GM12891 (cell line): ENCODE data around the gene DMBX1.

Experiments
- DNase-seq: peaks from one replicate; pipeline ENCODE4 v3.0.0; 2011; ENCODE audit warnings: low spot score; ENCODE audit not compliant: insufficient read length
- FAIRE-seq: peaks from 2 replicates; lab custom pipeline; 2011; peaks lifted over from hg19 to GRCh38; lab: Jason Lieb, UNC
- PAX5 ChIP-seq: IDR thresholded peaks from 2 replicates; pipeline ENCODE4 v1.6.1; 2011; ENCODE audit warnings: low read length, moderate library complexity, mild to moderate bottlenecking; ENCODE audit not compliant: insufficient read depth, severe bottlenecking
- POLR2A ChIP-seq: IDR thresholded peaks from 2 replicates; pipeline ENCODE4 v1.6.1; 2011; ENCODE audit warnings: low read depth, low read length, control low read depth
- POLR2AphosphoS5 ChIP-seq: IDR thresholded peaks from 2 replicates; pipeline ENCODE4 v1.6.1; 2011; ENCODE audit warnings: low read depth, low read length, control low read depth
- POU2F2 ChIP-seq: IDR thresholded peaks from 2 replicates; pipeline ENCODE4 v1.6.1; 2011; ENCODE audit warnings: low read depth, mild to moderate bottlenecking, control low read depth, low read length, moderate library complexity
- SPI1 ChIP-seq: IDR thresholded peaks from 2 replicates; pipeline ENCODE4 v1.6.1; 2011; ENCODE audit warnings: low read depth, low read length, control low read depth
- TAF1 ChIP-seq: IDR thresholded peaks from 2 replicates; pipeline ENCODE4 v1.6.1; 2011; ENCODE audit warnings: low read depth, low read length, control low read depth

The DMBX1 gene

DNA sequence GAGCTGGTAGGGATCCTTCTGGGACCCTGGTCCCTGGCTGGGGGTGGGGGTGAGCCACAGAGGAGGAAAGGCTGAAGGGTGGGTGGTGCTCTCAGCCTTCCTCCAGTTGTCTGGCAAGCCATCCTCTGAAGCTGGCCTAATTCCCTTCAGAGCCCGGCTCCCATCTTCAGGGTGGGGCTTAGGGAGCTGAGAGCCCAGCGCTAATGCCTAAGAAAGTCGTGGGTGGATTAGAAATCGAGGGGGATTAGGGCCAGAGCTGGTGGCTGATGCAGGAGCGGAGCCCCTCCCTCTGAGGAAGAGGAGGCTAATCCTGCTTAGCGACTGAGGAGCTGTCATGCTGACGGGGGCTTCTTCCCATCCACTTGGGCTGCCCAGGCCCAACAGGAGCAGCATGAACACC is 30.8 kb upstream of the DMBX1 start:
- DNase-seq, result no peak
- TF ChIP-seq POLR2A (no peak), POLR2AphosphoS5 (no peak), TAF1 (no peak), POU2F2 (no peak), PAX5 (no peak), SPI1 (no peak)
- FAIRE-seq, result no peak

DNA sequence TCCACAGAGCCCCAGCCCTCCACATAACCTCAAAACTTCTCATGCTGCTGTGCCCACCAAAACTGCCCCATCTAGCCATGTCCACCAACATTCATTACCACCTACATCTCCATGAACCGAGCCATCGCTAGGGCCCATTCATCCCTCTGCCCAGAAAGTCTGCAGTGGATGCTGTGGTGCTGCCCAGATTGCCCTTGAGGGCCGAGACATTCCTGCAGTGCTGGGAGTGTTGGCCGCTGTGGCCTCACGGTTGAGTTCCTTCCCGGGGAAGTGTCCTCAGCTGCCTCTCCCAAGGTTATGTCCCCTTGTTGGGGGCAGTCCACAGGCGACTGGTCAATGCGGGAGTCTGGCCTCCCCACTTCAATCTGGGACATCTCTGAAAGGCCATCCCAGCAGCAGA is 30.3 kb upstream of the DMBX1 start:
- no peak for TF ChIP-seq POLR2A
- TF ChIP-seq TAF1, result no peak
- no peak for TF ChIP-seq PAX5
- TF ChIP-seq POU2F2, result no peak
- TF ChIP-seq SPI1, result no peak
- no peak for TF ChIP-seq POLR2AphosphoS5
- FAIRE-seq (no peak), DNase-seq (no peak)

DNA sequence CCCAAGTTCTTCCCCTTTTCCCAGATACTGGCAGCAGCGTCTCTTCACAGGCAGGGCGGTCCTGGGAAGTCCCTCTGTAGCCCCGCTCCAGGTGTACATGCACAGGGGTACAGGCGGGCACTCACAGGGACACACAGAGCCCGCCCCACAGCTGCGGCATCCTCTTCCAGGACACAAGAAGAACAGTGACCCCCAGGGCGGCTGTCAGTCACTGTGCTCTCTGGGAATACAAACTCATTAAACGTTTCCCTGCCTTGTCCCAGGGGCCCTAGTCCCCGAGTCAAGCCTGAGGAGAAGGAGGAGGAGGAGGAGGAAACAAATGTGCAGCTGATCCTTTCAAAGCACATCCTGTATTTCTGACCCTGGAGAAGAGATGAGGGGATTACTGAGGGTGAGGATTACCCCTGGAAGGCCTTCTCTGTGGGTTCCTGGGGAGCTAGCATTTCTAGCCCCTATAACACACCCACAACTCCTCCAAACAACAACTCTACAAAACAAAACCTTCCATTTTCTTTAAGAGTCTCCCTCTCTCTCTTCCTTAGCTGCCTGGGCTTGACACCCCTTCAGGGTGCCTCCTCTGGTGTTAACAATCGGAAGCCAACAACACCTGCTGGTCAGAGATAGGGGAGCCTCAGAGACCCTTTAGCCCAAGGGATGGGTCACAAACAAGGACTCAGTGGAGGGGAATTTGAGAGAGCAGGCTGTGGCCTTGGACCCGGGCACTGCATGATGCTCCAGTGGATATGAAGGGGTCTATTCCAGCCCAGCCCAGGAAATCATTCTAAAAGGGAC is 28.4 kb upstream of the DMBX1 start:
- FAIRE-seq (no peak), DNase-seq (no peak)
- TF ChIP-seq POLR2A (no peak), POU2F2 (no peak), PAX5 (no peak), POLR2AphosphoS5 (no peak), SPI1 (no peak), TAF1 (no peak)

DNA sequence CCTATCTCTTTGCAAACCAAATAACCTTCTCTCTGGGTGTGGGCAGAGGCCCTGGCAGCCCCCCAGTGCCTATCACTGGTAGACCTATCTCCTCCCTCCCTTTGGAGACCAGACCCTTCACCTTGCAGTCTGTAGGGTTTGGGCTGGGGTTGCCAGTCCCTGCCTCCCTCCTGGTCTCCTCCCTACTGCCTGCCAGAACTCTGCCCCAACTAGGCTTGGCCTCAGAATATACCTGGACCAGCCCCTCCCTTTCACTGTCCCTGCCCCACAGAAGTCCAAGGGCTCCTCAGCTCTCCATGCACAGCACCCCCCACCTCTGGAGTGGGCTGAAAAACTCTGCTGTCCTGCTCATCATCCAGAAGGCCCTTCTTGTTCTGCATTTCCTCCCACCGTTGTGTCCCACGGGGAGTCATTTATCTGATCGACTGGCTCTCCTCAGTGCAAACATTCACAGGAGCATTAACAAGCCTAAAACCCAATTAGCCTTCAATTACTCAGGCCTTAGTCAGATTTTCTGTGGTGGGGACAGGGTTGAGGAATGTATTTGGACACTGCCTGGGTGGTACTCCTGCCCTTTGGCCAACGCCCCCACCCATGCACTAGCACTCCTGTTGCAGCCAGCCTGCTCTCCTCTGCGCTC is 27.7 kb upstream of the DMBX1 start:
- FAIRE-seq, result no peak
- TF ChIP-seq PAX5 (no peak), POLR2A (no peak), SPI1 (no peak), TAF1 (no peak), POLR2AphosphoS5 (no peak), POU2F2 (no peak)

DNA sequence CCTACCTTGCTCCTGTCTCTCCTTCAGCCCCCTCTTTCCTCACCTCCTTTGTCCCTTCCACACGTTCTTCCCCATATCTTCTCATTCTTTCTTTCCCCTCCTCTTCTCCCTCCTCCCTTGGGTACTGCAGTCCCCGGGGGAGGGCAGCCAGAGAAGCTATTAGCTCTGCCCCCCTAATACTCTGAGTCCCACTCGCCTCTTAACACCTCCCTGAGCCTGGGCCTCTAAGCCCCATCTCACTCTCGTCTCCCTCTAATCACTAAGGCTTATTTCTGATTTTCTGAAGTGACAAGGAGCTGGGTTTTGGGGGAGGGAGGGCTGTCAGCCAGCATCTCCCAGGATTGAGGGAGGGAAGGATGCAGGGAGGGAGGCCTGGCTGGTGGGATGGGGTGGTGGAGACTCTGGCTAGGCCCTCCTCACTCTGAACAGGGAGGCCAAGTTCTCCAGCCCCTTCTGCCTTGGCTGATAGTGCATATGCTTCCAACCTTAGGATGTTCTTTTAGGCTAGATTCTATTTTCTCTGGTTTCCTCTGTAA is 25.6 kb upstream of the DMBX1 start:
- FAIRE-seq (no peak), DNase-seq (no peak)
- TF ChIP-seq POLR2AphosphoS5 (no peak), POLR2A (no peak), SPI1 (no peak), PAX5 (no peak)

More for the DNA sequence above, 27.7 kb upstream of the DMBX1 start:
- no peak for DNase-seq

DNA sequence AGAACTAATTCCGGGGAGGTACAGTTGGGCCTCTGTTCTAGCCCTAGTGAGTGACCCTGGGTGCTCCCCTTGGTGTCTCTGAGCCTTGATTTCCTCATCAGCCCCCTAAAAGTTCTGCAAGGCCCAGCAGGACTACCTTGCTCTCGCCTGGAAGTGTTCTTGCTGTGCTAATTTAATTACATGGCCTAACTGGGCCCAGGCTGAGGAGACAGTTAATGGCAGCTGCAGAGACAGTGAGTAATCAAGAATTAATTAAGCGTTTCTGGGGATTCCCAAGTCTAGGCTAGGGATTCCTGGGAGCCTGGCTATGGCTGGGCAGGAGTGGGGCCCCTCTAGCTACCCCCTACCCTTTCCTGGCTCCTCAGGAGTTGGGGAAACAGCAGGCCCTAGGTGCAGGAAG is 24.7 kb upstream of the DMBX1 start:
- no peak for DNase-seq

DNA sequence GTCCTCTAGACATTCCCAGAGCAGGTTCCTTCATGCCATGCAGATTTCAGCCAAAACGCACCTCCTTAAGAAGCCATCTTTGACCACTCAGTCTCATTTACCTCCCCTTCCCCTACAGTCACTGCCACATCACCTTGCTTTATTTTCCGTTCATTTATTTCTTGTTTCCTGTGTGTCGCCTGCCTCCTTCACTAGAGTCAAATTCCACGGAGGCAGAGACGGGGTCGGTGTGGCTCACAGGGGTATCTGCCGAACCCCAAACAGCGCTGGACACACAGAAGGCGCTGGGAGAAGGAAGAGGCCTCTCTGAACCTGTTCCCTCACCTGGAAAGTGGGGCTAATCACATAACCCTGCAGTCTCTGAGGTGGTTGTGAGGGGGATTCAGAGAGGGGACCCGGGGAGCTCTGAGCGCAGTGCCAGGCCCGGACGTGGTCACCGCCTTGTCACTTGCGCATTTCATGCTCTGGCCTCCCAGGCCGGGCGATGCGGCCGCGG is 23.6 kb upstream of the DMBX1 start:
- FAIRE-seq, result peak; percentile 62

More for the DNA sequence above, 24.7 kb upstream of the DMBX1 start:
- TF ChIP-seq PAX5 (no peak), SPI1 (no peak), POU2F2 (no peak), POLR2A (no peak), POLR2AphosphoS5 (no peak), TAF1 (no peak)
- FAIRE-seq, result no peak

DNA sequence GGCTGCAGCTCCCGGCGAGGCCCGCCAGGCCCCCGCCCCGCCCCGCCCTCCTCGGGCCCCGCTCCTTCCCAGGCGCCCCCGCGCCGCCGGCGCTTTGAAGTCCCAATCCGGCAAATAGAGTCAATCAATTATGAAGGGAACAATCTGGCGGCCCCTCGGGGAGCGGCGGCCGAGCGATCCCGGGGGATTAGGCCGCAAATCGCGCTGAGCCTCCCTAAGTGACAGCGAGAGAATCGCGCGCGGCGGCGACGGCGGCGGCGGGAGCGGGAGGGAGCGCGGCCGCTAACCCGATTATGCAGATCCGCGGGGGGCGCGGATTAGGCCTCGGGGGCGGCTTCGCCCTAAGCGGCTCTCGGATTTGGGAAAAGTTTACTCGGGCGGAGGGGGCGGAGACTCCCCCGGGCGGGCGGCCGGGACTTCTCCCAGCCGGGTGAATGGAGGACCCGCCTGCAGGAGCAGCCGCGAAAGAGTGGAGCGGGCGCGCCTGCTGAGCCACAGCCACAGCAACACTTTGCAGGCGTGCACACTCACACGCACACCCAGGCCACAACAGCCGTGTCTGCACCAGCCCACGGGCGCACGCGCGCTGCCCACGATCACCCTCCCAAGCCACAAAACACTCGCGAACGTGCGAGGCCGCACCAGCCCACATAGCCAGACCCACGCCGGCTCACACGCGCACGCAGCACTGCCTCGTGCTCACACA is 23.0 kb upstream of the DMBX1 start:
- peak; percentile 69 for FAIRE-seq
- TF ChIP-seq POU2F2 (no peak), TAF1 (no peak), SPI1 (no peak)
- DNase-seq, result no peak

More for the DNA sequence above, 23.6 kb upstream of the DMBX1 start:
- DNase-seq, result no peak
- no peak for TF ChIP-seq TAF1

DNA sequence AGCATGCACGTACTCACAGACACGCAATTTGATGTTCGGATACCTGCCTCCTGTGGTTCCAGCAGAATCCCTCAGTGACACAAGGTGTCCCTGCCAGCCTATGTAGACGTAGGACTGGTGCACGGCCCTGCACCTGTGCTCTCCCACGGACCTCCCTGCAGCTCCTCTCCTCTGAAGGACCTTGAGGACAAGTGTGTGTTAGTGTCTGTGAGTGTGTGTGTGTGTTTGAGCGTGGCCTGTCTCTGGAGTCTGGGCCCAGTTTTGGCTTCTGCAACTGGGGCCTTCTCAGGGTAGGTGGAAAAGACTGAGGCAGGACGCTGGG is 22.5 kb upstream of the DMBX1 start:
- no peak for TF ChIP-seq PAX5
- TF ChIP-seq POLR2A, result no peak
- TF ChIP-seq POU2F2, result no peak
- no peak for TF ChIP-seq SPI1
- TF ChIP-seq TAF1, result no peak
- no peak for TF ChIP-seq POLR2AphosphoS5
- no peak for FAIRE-seq
- DNase-seq, result no peak

DNA sequence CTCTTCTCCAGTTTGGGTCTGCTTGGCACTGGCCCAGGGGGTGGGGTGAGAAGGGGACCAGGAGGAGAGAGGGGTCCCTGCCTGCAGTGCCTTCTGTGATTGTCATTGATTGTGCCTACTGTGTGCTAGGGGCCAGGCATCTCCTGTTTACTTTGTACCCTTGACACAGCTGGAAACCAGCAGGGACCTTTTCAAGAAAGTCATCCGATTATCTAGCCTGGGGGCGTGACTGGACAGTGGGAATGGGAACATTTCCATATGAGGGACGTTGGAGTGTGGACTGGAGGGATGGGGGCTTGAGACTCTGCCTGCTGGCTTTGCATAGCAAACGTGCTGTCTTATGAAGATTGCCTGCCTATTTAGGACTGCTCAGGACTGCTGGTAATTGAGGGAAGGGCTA is 19.8 kb upstream of the DMBX1 start:
- no peak for FAIRE-seq
- TF ChIP-seq PAX5 (no peak), SPI1 (no peak), POLR2A (no peak), POU2F2 (no peak), TAF1 (no peak), POLR2AphosphoS5 (no peak)
- DNase-seq, result no peak
